SK-N-SH (cell line): Measurements from ENCODE around the gene DEAF1.

Experiments
- CHD2 ChIP-seq: fragments of 150-350 bp; IDR thresholded peaks from 2 replicates; pipeline ENCODE4 v1.6.1; 2018; ENCODE audit warnings: low read length; ENCODE audit not compliant: partially characterized antibody
- CTCF ChIP-seq: fragments of 200-600 bp; sonication (generic); IDR thresholded peaks from 2 replicates; pipeline ENCODE4 v1.6.1; 2017; ENCODE audit warnings: antibody characterized with exemption, mild to moderate bottlenecking, moderate library complexity
- EP300 ChIP-seq, 2 experiments: IDR thresholded peaks; 2 replicates each; pipeline versions ENCODE4 v1.4.0 to v1.6.1; 2012; ENCODE audit warnings: borderline replicate concordance in 1 of 2, low read depth in 1 of 2, low read length in 1 of 2
- EZH2phosphoT487 ChIP-seq: fragments of 200-600 bp; sonication (generic); IDR thresholded peaks from 2 replicates; pipeline ENCODE4 v1.6.1; 2017; ENCODE audit warnings: low read depth, mixed run types, mild to moderate bottlenecking, antibody characterized with exemption, moderate library complexity, borderline replicate concordance
- GABPA ChIP-seq: IDR thresholded peaks from 2 replicates; pipeline ENCODE4 v1.4.0; 2012; ENCODE audit warnings: low read depth, mild to moderate bottlenecking
- GATA2 ChIP-seq: sonication (generic); formaldehyde crosslinking; IDR thresholded peaks from 2 replicates; pipeline ENCODE4 v1.5.0; 2020; ENCODE audit warnings: mild to moderate bottlenecking, missing genetic modification reagents
- MAX ChIP-seq: IDR thresholded peaks from 2 replicates; pipeline ENCODE4 v1.4.0; 2012; ENCODE audit warnings: low read depth
- POLR2AphosphoS5 ChIP-seq: IDR thresholded peaks from 2 replicates; pipeline ENCODE4 v1.6.1; 2012; ENCODE audit warnings: low read depth, low read length
- RAD21 ChIP-seq: IDR thresholded peaks from 2 replicates; pipeline ENCODE4 v1.6.1; 2012; ENCODE audit warnings: mild to moderate bottlenecking, low read length
- RFX5 ChIP-seq: IDR thresholded peaks from 2 replicates; pipeline ENCODE4 v1.6.1; 2012; ENCODE audit warnings: mild to moderate bottlenecking, improper control_type of control experiment, low read length
- RXRA ChIP-seq: IDR thresholded peaks from 2 replicates; pipeline ENCODE4 v1.4.0; 2012; ENCODE audit warnings: low read depth, mild to moderate bottlenecking, borderline replicate concordance
- USF2 ChIP-seq: fragments of 150-350 bp; IDR thresholded peaks from 2 replicates; pipeline ENCODE4 v1.6.1; 2017; ENCODE audit warnings: antibody characterized with exemption, low read length, low read depth, borderline replicate concordance
- YY1 ChIP-seq: IDR thresholded peaks from 2 replicates; pipeline ENCODE4 v1.4.0; 2012; ENCODE audit warnings: low read depth, mild to moderate bottlenecking
- TF ChIP-seq, protein P1 (sequence below): IDR thresholded peaks from 2 replicates; pipeline ENCODE4; 2012

DNA sequence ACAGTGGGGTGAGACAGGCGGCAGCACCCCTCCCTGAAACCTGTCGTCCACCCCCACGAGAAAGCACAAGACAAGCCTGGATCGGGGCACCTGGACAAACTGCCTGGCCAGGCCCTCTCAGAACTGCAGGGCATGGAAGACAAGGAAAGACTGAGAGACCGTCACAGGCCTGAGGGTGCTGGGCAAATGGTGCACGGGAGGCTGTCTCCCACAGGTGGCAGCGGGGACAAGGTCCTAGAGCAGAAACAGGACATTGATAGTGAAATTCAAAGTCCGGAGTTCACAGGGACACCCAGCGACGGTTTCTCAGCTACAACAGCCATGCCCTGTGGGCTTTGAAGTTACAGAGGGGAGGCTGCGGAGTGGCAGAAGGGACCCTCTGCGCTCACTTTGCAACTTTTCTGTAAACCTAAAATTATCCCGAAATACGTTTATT is 37.3 kb downstream of the DEAF1 start:
- TF ChIP-seq CTCF = no peak
- no peak for TF ChIP-seq EP300 (IDR thresholded peaks at IDR 0.05; ENCODE audit: borderline replicate concordance in 1 of 2, low read depth in 1 of 2, low read length in 1 of 2)
- no peak for TF ChIP-seq RFX5
- no peak for TF ChIP-seq YY1
- no peak for TF ChIP-seq USF2
- TF ChIP-seq GATA2 (CRISPR knock-in tag) = no peak
- TF ChIP-seq EZH2phosphoT487 = no peak
- no peak for TF ChIP-seq GABPA
- TF ChIP-seq POLR2AphosphoS5 = no peak
- no peak for TF ChIP-seq RAD21
- no peak for TF ChIP-seq RXRA
- TF ChIP-seq CHD2 = no peak
- TF ChIP-seq, protein P1, sequence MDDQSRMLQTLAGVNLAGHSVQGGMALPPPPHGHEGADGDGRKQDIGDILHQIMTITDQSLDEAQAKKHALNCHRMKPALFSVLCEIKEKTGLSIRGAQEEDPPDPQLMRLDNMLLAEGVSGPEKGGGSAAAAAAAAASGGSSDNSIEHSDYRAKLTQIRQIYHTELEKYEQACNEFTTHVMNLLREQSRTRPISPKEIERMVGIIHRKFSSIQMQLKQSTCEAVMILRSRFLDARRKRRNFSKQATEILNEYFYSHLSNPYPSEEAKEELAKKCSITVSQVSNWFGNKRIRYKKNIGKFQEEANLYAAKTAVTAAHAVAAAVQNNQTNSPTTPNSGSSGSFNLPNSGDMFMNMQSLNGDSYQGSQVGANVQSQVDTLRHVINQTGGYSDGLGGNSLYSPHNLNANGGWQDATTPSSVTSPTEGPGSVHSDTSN = no peak
- no peak for TF ChIP-seq MAX
